H1 (cell line): ENCODE results near the gene GOLGA7B. TPM values are rescaled to one million over a fixed set of nuclear protein-coding genes. Genes with fewer than 3 reads are reported as not detected.

ENCODE experiments used
- BACH1 ChIP-seq: IDR thresholded peaks from 2 replicates; pipeline ENCODE4 v1.6.1; 2012; ENCODE audit warnings: low read length, improper control_type of control experiment
- CEBPB ChIP-seq: IDR thresholded peaks from 2 replicates; pipeline ENCODE4 v1.6.1; 2012; ENCODE audit warnings: low read depth, low read length
- CHD2 ChIP-seq: IDR thresholded peaks from 2 replicates; pipeline ENCODE4 v1.6.1; 2012; ENCODE audit warnings: low read length, improper control_type of control experiment
- GABPA ChIP-seq: IDR thresholded peaks from 2 replicates; pipeline ENCODE4 v1.6.1; 2011; ENCODE audit warnings: mild to moderate bottlenecking, low read length, moderate library complexity, borderline replicate concordance; ENCODE audit not compliant: insufficient read depth
- GTF2F1 ChIP-seq: IDR thresholded peaks from 2 replicates; pipeline ENCODE4 v1.6.1; 2012; ENCODE audit warnings: low read depth, low read length, improper control_type of control experiment, borderline replicate concordance
- KDM5A ChIP-seq: fragments of 200-600 bp; IDR thresholded peaks from 2 replicates; pipeline ENCODE4 v1.7.1; 2012; ENCODE audit warnings: mild to moderate bottlenecking, low read length, inconsistent platforms, mixed read lengths
- NRF1 ChIP-seq: IDR thresholded peaks from 2 replicates; pipeline ENCODE4 v1.6.1; 2011; ENCODE audit warnings: mild to moderate bottlenecking, low read depth, low read length, improper control_type of control experiment
- SP1 ChIP-seq: IDR thresholded peaks from 2 replicates; pipeline ENCODE4 v1.6.1; 2011; ENCODE audit warnings: low read depth, low read length
- YY1 ChIP-seq: IDR thresholded peaks from 2 replicates; pipeline ENCODE4 v1.6.1; 2011; ENCODE audit warnings: low read depth, mild to moderate bottlenecking, low read length
- polyA plus RNA-seq, 7 experiments: library from polyadenylated mRNA; depleted of rRNA in 3 of 7; stranded (reverse) in 5 of 7; unstranded in 2 of 7; fragments of >200 nt in 5 of 7; fragments of 200-250 nt in 2 of 7; gene quantifications; 1 replicate in 5 of 7; 2 replicates in 1 of 7; 4 replicates in 1 of 7; pipeline versions ENCODE4 v1.2.1 to v1.2.3, GENCODE V29; 2011 to 2013; ENCODE audit warnings: missing spikeins in 2 of 7, mixed read lengths in 2 of 7
- total RNA-seq: library from RNA; stranded (reverse); fragmentation: NEBNext Ultra II Directional; extraction: Animal tissue kit (Norgen Biotek cat#: 25700); gene quantifications from 2 replicates; pipeline ENCODE4 v1.2.1, GENCODE V29; 2021
- TF ChIP-seq, protein P1 (sequence below): fragments of 300-600 bp; sonication (generic); IDR thresholded peaks from 2 replicates; pipeline ENCODE4 v1.7.1; 2012; ENCODE audit warnings: low read length, moderate library complexity, mild to moderate bottlenecking, inconsistent platforms; ENCODE audit not compliant: insufficient replicate concordance

Gene GOLGA7B
- total and polyA plus RNA-seq, 2 of the 8 experiments (the other 6 are each of a cell fraction or from before 2014, with no cell fraction given), result 0.04 to 0.14 TPM

DNA sequence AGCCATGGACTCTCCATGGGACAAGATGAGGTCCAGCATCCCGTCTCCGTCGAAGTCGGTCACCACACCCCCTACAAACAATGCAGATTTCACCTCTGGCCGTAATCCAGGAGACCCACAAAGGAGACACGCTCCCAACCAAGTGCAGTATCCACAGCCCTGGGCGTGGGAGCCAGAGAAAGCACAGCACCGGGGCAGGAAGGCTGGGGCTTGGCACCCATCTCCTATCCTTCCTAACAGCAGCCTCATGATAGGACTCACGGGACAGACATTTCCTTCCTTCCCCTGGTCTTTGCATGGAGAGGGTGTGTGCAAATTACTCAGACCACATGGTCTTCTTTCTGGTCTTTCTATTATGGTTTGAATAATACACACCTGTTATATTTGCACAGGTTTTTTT, 46.3 kb downstream of the GOLGA7B start (continued):
- TF ChIP-seq, protein P1, sequence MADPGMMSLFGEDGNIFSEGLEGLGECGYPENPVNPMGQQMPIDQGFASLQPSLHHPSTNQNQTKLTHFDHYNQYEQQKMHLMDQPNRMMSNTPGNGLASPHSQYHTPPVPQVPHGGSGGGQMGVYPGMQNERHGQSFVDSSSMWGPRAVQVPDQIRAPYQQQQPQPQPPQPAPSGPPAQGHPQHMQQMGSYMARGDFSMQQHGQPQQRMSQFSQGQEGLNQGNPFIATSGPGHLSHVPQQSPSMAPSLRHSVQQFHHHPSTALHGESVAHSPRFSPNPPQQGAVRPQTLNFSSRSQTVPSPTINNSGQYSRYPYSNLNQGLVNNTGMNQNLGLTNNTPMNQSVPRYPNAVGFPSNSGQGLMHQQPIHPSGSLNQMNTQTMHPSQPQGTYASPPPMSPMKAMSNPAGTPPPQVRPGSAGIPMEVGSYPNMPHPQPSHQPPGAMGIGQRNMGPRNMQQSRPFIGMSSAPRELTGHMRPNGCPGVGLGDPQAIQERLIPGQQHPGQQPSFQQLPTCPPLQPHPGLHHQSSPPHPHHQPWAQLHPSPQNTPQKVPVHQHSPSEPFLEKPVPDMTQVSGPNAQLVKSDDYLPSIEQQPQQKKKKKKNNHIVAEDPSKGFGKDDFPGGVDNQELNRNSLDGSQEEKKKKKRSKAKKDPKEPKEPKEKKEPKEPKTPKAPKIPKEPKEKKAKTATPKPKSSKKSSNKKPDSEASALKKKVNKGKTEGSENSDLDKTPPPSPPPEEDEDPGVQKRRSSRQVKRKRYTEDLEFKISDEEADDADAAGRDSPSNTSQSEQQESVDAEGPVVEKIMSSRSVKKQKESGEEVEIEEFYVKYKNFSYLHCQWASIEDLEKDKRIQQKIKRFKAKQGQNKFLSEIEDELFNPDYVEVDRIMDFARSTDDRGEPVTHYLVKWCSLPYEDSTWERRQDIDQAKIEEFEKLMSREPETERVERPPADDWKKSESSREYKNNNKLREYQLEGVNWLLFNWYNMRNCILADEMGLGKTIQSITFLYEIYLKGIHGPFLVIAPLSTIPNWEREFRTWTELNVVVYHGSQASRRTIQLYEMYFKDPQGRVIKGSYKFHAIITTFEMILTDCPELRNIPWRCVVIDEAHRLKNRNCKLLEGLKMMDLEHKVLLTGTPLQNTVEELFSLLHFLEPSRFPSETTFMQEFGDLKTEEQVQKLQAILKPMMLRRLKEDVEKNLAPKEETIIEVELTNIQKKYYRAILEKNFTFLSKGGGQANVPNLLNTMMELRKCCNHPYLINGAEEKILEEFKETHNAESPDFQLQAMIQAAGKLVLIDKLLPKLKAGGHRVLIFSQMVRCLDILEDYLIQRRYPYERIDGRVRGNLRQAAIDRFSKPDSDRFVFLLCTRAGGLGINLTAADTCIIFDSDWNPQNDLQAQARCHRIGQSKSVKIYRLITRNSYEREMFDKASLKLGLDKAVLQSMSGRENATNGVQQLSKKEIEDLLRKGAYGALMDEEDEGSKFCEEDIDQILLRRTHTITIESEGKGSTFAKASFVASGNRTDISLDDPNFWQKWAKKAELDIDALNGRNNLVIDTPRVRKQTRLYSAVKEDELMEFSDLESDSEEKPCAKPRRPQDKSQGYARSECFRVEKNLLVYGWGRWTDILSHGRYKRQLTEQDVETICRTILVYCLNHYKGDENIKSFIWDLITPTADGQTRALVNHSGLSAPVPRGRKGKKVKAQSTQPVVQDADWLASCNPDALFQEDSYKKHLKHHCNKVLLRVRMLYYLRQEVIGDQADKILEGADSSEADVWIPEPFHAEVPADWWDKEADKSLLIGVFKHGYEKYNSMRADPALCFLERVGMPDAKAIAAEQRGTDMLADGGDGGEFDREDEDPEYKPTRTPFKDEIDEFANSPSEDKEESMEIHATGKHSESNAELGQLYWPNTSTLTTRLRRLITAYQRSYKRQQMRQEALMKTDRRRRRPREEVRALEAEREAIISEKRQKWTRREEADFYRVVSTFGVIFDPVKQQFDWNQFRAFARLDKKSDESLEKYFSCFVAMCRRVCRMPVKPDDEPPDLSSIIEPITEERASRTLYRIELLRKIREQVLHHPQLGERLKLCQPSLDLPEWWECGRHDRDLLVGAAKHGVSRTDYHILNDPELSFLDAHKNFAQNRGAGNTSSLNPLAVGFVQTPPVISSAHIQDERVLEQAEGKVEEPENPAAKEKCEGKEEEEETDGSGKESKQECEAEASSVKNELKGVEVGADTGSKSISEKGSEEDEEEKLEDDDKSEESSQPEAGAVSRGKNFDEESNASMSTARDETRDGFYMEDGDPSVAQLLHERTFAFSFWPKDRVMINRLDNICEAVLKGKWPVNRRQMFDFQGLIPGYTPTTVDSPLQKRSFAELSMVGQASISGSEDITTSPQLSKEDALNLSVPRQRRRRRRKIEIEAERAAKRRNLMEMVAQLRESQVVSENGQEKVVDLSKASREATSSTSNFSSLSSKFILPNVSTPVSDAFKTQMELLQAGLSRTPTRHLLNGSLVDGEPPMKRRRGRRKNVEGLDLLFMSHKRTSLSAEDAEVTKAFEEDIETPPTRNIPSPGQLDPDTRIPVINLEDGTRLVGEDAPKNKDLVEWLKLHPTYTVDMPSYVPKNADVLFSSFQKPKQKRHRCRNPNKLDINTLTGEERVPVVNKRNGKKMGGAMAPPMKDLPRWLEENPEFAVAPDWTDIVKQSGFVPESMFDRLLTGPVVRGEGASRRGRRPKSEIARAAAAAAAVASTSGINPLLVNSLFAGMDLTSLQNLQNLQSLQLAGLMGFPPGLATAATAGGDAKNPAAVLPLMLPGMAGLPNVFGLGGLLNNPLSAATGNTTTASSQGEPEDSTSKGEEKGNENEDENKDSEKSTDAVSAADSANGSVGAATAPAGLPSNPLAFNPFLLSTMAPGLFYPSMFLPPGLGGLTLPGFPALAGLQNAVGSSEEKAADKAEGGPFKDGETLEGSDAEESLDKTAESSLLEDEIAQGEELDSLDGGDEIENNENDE, result no peak
- TF ChIP-seq CEBPB (no peak), NRF1 (no peak), GTF2F1 (no peak), YY1 (no peak), KDM5A (no peak), GABPA (no peak), BACH1 (no peak), CHD2 (no peak), SP1 (no peak)
